Kidney (tissue), 14 donors: Measurements from ENCODE around the gene CRKL. TPM values are rescaled to one million over a fixed set of nuclear protein-coding genes. Genes with fewer than 3 reads are reported as not detected.

Experiments
- DNase-seq, 5 donors: peaks; one replicate each; pipeline ENCODE4 v3.0.0-alpha.2; 2013 to 2020
- FAIRE-seq: peaks from 2 replicates; lab custom pipeline; 2012; peaks lifted over from hg19 to GRCh38; lab: Jason Lieb, UNC
- H3K27ac ChIP-seq, 2 donors: one replicate each; pipeline ENCODE4 v1.7.0; 2013; ENCODE audit warnings: low read depth in 2 of 2, low read length in 2 of 2, inconsistent platforms in 1 of 2
- H3K27me3 ChIP-seq: one replicate; pipeline ENCODE4 v1.7.1; 2013; ENCODE audit warnings: low read length, inconsistent platforms; ENCODE audit not compliant: control insufficient read depth, insufficient read depth
- H3K36me3 ChIP-seq, 3 donors: one replicate each; pipeline versions ENCODE4 v1.7.0 to v1.7.1; 2013; ENCODE audit warnings: low read length in 3 of 3, control low read depth in 1 of 3, inconsistent platforms in 1 of 3; ENCODE audit not compliant: insufficient read depth in 3 of 3, control insufficient read depth in 2 of 3
- H3K4me1 ChIP-seq, 3 donors: one replicate each; pipeline versions ENCODE4 v1.7.0 to v1.7.1; 2013; ENCODE audit warnings: low read length in 3 of 3, inconsistent platforms in 1 of 3, low read depth in 1 of 3; ENCODE audit not compliant: control insufficient read depth in 2 of 3, insufficient read depth in 2 of 3
- H3K4me3 ChIP-seq, 3 donors: one replicate each; pipeline versions ENCODE4 v1.7.0 to v1.8.1; 2013; ENCODE audit warnings: low read length in 3 of 3, control low read depth in 1 of 3, inconsistent platforms in 1 of 3
- H3K9ac ChIP-seq, 3 donors: one replicate each; pipeline versions ENCODE4 v1.7.0 to v1.7.1; 2013; ENCODE audit warnings: low read length in 3 of 3, control low read depth in 1 of 3, inconsistent platforms in 1 of 3
- H3K9me3 ChIP-seq, 3 donors: one replicate each; pipeline versions ENCODE4 v1.7.0 to v1.7.1; 2013; ENCODE audit warnings: low read length in 3 of 3, control low read depth in 1 of 3, inconsistent platforms in 1 of 3; ENCODE audit not compliant: control insufficient read depth in 2 of 3, insufficient read depth in 1 of 3
- intact Hi-C: fragments of 100-400 bp; cut with DNase I; formaldehyde crosslinking; loops from one replicate; pipeline ENCODE4 v1.11.1; 2022
- polyA plus RNA-seq: library from polyadenylated mRNA; stranded (reverse); fragments of 350-450 nt; fragmentation: Illumina TruSeq; extraction: RNeasy Lipid Tissue Mini Kit (QIAGEN cat#74804); gene quantifications from one replicate; pipeline ENCODE4 v1.2.3, GENCODE V29; 2014; ENCODE audit warnings: low read depth, low replicate concordance; ENCODE audit not compliant: insufficient read depth
- total RNA-seq: library from RNA; stranded (reverse); fragmentation: NEBNext Ultra II Directional; extraction: Animal tissue kit (Norgen Biotek cat#: 25700); gene quantifications from one replicate; pipeline ENCODE4 v1.2.1, GENCODE V29; 2021
- TF ChIP-seq, protein P1 (sequence below): IDR thresholded peaks from 3 replicates; pipeline ENCODE4 v1.5.1; 2012; ENCODE audit warnings: mild to moderate bottlenecking, moderate library complexity, borderline replicate concordance; ENCODE audit not compliant: insufficient read depth; ENCODE audit errors: extremely low read depth
- donor health status: control.
- donor health status: control.
- donor health status: control.
- donor health status: control.
- donor health status: control.
- donor health status: DM: yes; HTN: yes; CAD: no.
- donor health status: Normal renal cell carcinoma (clear cell type).

Gene CRKL
- total and polyA plus RNA-seq, 2 donors from 2014 or later: 11.9 to 44.7 TPM

GRCh38 chr22:20881231-20881630 lies 36.0 kb upstream of the CRKL start:
- peaks cover 0 to 6% (median 4%) of the 10 kb centered on the region in 3 donors for H3K4me1 ChIP-seq
- no peak overlapping the region for H3K9ac ChIP-seq
- no peaks in the 10 kb centered on the region for H3K9me3 ChIP-seq
- H3K27me3 ChIP-seq: no peaks in the 10 kb centered on the region
- H3K27ac ChIP-seq: no peak overlapping the region
- H3K4me3 ChIP-seq: no peak overlapping the region
- intact Hi-C loops: no loop called here
- H3K36me3 ChIP-seq: peaks cover 0 to 23% (median 8%) of the 10 kb centered on the region in 3 donors
- TF ChIP-seq, protein P1, sequence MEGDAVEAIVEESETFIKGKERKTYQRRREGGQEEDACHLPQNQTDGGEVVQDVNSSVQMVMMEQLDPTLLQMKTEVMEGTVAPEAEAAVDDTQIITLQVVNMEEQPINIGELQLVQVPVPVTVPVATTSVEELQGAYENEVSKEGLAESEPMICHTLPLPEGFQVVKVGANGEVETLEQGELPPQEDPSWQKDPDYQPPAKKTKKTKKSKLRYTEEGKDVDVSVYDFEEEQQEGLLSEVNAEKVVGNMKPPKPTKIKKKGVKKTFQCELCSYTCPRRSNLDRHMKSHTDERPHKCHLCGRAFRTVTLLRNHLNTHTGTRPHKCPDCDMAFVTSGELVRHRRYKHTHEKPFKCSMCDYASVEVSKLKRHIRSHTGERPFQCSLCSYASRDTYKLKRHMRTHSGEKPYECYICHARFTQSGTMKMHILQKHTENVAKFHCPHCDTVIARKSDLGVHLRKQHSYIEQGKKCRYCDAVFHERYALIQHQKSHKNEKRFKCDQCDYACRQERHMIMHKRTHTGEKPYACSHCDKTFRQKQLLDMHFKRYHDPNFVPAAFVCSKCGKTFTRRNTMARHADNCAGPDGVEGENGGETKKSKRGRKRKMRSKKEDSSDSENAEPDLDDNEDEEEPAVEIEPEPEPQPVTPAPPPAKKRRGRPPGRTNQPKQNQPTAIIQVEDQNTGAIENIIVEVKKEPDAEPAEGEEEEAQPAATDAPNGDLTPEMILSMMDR: no peak
- no peak for FAIRE-seq
- DNase-seq: no peak

GRCh38 chr22:20881869-20882815 lies 35.1 kb upstream of the CRKL start:
- H3K4me1 ChIP-seq: peaks cover 0 to 6% (median 4%) of the 10 kb centered on the region in 3 donors
- H3K36me3 ChIP-seq: peaks cover 0 to 23% (median 5%) of the 10 kb centered on the region in 3 donors
- no peak overlapping the region for H3K9ac ChIP-seq
- H3K27ac ChIP-seq: no peak overlapping the region
- TF ChIP-seq, protein P1: no peak
- no peaks in the 10 kb centered on the region for H3K9me3 ChIP-seq
- peak in 1 of 5 donors; percentile 9 for DNase-seq
- FAIRE-seq: no peak
- no peak overlapping the region for H3K4me3 ChIP-seq
- intact Hi-C loops: no loop called here
- no peaks in the 10 kb centered on the region for H3K27me3 ChIP-seq

DNA sequence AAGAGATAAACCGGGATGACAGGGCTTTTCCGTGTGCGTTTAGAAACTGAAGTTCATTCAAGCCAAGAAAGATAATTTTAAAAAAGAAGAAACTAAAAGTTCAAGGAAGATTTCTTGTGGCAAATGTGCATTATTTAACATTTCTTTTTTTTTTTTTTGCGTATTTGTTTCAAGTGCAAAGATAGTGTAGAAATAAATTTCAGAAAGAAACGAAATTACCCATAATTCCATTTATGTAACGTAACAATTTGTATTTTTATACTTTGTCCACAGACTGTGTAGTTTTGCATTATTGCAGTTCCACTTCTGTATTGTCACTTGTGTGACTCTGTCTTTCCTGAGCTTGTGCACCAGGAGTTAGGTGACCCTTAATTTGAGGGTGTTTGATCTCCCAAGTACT lies 34.4 kb upstream of the CRKL start:
- Histone ChIP-seq H3K36me3 (peaks cover 2 to 23% (median 5%) of the 10 kb centered on the region in 3 donors), H3K4me1 (peaks cover 0 to 6% (median 4%) of the 10 kb centered on the region in 3 donors), H3K4me3 (no peak overlapping the region), H3K27ac (no peak overlapping the region), H3K9ac (no peak overlapping the region), H3K27me3 (no peaks in the 10 kb centered on the region), H3K9me3 (no peaks in the 10 kb centered on the region)
- DNase-seq (no peak), FAIRE-seq (no peak)
- TF ChIP-seq, protein P1: no peak
- intact Hi-C loops: no loop called here
